Measurements from ENCODE around the gene MRPL55.
"Not testable (repeated sequence)": the region's sequence is repeated elsewhere in the genome, so short reads cannot be mapped to it uniquely, and the experiment has no call there.

DNA sequence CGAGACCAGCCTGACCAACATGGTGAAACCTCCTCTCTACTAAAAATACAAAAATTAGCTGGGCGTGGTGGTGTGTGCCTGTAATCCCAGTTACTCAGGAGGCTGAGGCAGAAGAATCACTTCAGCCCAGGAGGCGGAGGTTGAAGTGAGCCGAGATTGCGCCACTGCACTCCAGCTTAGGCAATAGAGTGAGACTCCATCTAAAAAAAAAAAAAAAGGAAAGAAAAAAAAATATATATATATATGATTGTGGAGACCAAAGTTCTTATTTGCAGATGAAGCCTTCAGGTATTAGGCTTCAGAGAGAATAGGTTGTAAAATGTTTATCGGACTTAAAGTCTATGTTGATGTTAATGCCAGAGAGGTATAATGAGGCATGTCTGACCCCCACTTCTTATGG, 2.2 kb upstream of the MRPL55 start:
- TF ChIP-seq, protein P1, sequence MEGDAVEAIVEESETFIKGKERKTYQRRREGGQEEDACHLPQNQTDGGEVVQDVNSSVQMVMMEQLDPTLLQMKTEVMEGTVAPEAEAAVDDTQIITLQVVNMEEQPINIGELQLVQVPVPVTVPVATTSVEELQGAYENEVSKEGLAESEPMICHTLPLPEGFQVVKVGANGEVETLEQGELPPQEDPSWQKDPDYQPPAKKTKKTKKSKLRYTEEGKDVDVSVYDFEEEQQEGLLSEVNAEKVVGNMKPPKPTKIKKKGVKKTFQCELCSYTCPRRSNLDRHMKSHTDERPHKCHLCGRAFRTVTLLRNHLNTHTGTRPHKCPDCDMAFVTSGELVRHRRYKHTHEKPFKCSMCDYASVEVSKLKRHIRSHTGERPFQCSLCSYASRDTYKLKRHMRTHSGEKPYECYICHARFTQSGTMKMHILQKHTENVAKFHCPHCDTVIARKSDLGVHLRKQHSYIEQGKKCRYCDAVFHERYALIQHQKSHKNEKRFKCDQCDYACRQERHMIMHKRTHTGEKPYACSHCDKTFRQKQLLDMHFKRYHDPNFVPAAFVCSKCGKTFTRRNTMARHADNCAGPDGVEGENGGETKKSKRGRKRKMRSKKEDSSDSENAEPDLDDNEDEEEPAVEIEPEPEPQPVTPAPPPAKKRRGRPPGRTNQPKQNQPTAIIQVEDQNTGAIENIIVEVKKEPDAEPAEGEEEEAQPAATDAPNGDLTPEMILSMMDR (IDR thresholded peaks at IDR 0.05), result not testable (repeated sequence)
- not testable (repeated sequence) for TF ChIP-seq EZH2phosphoT487, EZH2 (IDR thresholded peaks at IDR 0.05)
